SKM-1 treated with dmso at 0.1 percent for 144 hours (cell line): ENCODE measurements around the gene KIF6.

Experiments used
- DNase-seq: peaks from one replicate; lab custom pipeline; 2025; ENCODE audit not compliant: unreplicated experiment; lab: John Stamatoyannopoulos, UW

KIF6 gene

GRCh38 chr6:39599341-39599740, 125.9 kb downstream of the KIF6 start:
- DNase-seq: no peak

DNA sequence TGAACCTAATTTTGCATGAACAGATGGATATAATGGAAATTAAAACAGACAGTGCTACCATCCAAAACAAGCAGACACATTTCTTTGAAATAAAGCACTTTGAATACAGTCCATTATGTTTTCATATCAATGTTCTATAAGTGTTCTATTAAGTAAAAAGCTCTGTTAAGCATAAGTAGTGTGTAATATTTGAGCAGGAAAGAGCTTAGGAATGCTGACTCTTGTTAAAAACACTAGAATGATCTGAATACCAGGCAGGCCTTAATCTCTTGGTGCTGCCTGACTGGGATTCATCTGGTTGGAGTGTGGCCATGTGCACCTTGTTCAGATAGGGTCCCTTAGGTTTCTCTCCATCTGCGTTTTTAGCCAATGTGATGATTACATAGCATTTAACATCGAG, 130.9 kb downstream of the KIF6 start:
- DNase-seq: no peak

- no peak for DNase-seq
These were observed 131.6 kb downstream of the KIF6 start for GRCh38 chr6:39593646-39594045.

GRCh38 chr6:39590871-39591393, 134.3 kb downstream of the KIF6 start:
- no peak for DNase-seq

DNA sequence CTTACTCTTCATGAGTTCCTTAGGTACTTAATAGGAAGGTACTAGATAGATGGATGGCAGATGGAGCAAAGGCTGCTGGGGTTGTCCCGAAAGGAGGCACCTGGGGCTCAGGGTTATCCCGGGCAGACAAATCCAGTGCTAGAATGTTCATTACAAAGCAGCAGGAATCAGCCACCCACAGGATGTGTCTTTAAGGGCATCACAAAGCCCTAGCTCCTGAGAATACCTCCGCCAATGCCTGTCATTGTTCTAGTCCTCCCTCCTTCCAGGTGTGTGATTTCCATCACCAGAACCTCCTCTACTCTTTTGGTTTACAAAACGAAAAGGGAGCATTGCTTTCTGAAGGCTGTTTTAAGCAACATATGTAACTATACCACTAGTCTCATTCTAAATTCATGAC, 138.1 kb downstream of the KIF6 start:
- DNase-seq: no peak

DNA sequence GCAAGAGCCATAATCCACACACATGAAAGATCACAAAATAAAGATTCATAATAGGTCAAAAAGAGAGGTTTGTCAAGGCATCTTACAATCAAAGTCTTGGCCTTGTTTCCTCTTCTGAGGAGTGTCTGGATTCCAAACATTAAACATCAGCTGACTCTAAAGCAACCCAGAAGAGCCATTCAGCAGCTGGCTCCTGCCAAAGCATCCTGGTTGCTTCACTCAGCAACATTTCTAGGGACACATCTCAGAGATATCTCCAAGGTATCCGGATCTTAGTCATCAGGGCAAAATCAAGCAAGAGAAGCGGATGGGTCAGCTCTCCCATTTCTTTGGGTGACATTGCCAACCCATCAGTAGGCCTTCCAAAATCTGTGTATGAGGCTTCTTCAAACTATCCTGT, 139.6 kb downstream of the KIF6 start:
- DNase-seq: no peak

GRCh38 chr6:39577446-39578165, 147.6 kb downstream of the KIF6 start:
- DNase-seq: no peak

GRCh38 chr6:39576556-39577303, 148.5 kb downstream of the KIF6 start:
- DNase-seq: no peak

DNA sequence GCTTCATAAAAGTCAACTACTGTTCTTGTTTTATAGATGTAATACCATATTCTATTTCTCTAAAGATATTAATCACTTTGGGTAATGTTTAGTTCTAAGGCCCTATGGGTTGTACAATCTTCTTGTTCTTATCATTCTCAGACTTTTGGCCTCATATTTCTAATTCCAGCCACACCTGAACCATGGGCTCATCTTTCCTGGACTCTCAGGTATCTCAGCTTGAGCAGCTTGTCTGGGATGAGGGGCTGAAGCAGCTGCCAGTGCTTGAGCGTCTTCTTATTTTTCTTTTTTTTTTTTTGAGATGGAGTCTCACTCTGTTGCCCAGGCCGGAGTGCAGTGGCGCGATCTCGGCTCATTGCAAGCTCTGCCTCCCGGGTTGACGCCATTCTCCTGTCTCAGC, 150.2 kb downstream of the KIF6 start:
- no peak for DNase-seq

GRCh38 chr6:39573541-39573940, 151.7 kb downstream of the KIF6 start:
- DNase-seq: no peak

- DNase-seq: no peak
These were observed 152.4 kb downstream of the KIF6 start for GRCh38 chr6:39572661-39573340.

GRCh38 chr6:39568896-39569295, 156.3 kb downstream of the KIF6 start:
- no peak for DNase-seq

- DNase-seq: no peak
These were observed 158.1 kb downstream of the KIF6 start for GRCh38 chr6:39567091-39567490.

GRCh38 chr6:39566456-39566855, 158.8 kb downstream of the KIF6 start:
- DNase-seq: no peak

DNA sequence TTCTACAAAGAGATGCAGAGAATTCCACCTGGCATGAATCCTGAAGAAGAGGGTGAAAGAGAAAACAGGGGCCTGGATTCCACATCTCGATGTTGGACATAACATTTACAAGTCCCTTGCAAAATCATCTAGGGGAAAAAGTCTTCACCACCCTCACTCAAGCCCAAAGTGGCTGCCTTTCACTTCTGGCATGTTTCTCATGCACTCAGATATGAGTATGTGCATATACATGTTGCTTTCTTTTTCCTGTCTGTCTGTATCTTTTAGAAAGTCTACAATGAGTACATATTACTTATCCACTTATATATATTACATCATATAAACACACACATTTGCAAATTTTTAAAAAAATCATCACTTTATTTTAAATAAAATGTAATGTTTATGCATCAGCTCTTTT, 159.3 kb downstream of the KIF6 start:
- no peak for DNase-seq

DNA sequence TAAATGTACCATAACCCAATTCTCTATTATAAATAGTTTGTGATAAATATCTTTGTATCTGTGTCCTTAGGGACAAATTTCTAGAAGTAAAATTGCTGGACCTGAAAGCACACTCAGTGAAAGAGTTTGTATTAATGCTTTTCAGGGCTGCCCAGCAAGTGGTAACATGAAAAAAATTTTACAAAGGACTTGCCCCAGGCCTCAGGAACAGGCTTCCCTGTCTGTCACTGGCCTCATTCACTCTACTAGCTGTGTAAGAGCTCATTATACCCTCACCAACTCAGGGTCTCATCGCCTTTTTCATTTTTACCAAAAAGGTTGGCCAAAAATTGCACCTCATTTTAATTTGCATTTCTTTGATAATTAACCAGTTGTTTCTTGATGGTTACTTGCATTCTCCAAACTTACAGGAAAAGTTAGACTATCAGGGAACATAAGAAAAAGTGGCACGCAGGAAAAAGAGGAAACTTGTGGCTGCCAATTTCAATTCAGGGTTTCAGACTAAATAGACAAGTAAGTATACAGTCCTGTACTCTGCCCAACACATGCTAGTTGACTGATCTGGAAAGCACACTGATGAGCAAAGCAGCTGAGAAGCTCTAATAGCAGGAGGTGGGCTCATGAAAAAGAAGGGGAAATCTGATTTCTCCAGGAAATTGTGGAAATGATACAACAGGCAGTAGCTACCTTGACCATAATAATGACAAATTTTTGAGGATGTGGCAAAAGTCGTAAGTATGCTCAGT, 161.5 kb downstream of the KIF6 start:
- no peak for DNase-seq

DNA sequence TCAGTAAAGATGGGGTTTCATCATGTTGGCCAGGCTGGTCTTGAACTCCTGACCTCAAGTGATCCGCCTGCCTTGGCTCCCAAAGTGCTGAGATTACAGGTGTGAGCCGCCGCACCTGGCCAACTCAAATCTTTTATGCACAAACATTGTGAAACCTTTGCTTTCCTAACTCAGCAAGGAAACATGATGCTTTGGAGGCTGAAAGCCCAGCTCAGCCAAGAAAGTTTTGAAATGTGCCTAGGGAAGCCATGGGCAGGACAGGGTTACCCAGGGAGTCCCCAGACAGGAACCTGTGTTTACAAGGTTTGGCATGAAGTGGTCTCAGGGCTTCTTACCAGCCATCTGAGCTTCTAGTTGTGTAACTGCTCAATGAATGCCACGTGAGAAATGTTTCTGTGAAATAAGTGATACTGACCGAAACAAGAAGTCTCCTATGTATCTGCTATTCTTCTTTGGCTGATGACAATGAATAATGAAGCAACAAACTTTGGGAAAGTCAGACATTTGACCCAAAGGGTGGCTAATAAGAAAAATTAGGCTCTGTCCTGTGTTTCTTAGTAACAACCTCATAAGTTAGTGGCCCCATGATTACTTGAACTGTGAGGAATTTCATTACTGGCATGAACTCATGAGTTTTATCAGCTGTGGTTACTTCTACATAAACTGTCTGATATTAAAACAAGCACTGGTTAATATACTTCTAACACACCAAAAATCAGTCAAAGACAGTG, 163.5 kb downstream of the KIF6 start:
- DNase-seq: no peak

DNA sequence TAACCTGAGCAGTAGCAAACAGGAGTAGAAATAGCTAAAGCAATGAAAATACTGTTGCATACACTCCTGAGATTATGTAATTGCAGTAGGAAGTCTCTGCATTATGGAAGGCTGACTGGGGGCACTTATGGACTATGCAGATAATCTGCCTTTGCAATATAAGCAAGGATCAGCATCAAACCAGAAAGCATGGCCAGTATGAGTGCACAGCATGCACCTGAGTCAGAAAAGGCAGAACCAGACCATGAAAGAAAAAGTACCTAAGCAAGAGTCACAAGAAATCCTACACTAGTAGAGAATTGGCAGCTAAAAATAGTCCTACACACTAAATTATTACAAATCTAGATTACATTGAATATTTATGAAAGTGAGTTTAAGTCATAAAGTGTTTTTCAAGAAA, 164.3 kb downstream of the KIF6 start:
- no peak for DNase-seq

DNA sequence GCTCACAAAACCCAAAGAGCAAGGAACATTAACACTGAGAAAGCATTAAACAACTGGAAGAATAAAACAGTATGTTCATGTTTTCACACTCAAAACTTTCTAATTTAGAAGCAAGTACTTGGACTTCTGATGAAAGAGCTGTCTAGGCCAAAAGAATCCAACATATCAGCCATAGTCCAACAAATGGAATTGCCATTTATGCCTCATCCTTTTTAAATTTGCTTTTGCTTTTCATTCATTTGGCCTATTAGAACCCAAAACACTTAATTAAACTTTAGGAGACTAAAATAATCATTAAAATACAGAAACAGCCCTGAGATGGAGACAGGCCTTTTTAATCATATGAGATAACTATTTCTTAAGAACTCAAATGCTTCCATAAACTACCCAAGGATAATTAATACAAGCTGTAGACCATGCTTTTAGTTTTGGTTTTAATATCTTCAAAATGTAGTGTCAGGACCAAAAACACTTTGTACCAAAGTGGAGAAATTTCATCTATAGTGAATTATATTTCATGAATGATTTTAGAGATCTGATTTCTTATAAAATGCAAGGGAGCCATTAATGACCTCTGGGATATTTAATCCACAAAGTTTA, 166.5 kb downstream of the KIF6 start:
- no peak for DNase-seq

- DNase-seq: no peak
These were observed 167.1 kb downstream of the KIF6 start for GRCh38 chr6:39558079-39558478.
